HG02642 (cell line): ENCODE measurements around the gene DNM3.
A peak's percentile ranks its signal among the peaks of the same experiment; 100 is the strongest.
"Not testable (repeated sequence)": the region's sequence is repeated elsewhere in the genome, so short reads cannot be mapped to it uniquely, and the experiment has no call there.

Source experiments
- ATAC-seq: cut with Tn5 transposase; IDR thresholded peaks from one replicate; pipeline ENCODE4 v1.9.1; 2021; ENCODE audit warnings: mild to moderate bottlenecking; ENCODE audit not compliant: unreplicated experiment, poor library complexity

DNM3 gene

GRCh38 chr1:172427191-172427590, 585.9 kb downstream of the DNM3 start:
- no peak for ATAC-seq

GRCh38 chr1:172429331-172430127, 588.2 kb downstream of the DNM3 start:
- ATAC-seq, result no peak

- no peak for ATAC-seq
These were observed 588.8 kb downstream of the DNM3 start for GRCh38 chr1:172430128-172430454.

GRCh38 chr1:172431204-172431603, 589.9 kb downstream of the DNM3 start:
- no peak for ATAC-seq

- no peak for ATAC-seq
These were observed 590.5 kb downstream of the DNM3 start for GRCh38 chr1:172431721-172432192.

- ATAC-seq, result not testable (repeated sequence)
These were observed 595.9 kb downstream of the DNM3 start for GRCh38 chr1:172437183-172437582.

- ATAC-seq, result no peak
These were observed 601.1 kb downstream of the DNM3 start for GRCh38 chr1:172442404-172442803.

GRCh38 chr1:172442843-172443565, 601.7 kb downstream of the DNM3 start:
- no peak for ATAC-seq

GRCh38 chr1:172443666-172444453, 602.6 kb downstream of the DNM3 start, which contains the start of gene PIGC:
TSS of gene PIGC (minus strand) at chr1:172444069. CDS start at chr1:172442622, 1,447 bp downstream.
- peak; percentile 100 for ATAC-seq

GRCh38 chr1:172446547-172446946, 605.2 kb downstream of the DNM3 start:
- no peak for ATAC-seq

- ATAC-seq, result no peak
These were observed 606.3 kb downstream of the DNM3 start for GRCh38 chr1:172447641-172448040.

GRCh38 chr1:172448995-172449584, 607.8 kb downstream of the DNM3 start:
- no peak for ATAC-seq

- peak; percentile 85 for ATAC-seq
These were observed 608.6 kb downstream of the DNM3 start for GRCh38 chr1:172449585-172450523.

- ATAC-seq, result no peak
These were observed 609.2 kb downstream of the DNM3 start for GRCh38 chr1:172450524-172450885.

- no peak for ATAC-seq
These were observed 609.7 kb downstream of the DNM3 start for GRCh38 chr1:172451002-172451443.

GRCh38 chr1:172452536-172453152, 611.3 kb downstream of the DNM3 start:
- no peak for ATAC-seq

GRCh38 chr1:172453153-172453545, 611.9 kb downstream of the DNM3 start:
- no peak for ATAC-seq

GRCh38 chr1:172453607-172454006, 612.3 kb downstream of the DNM3 start:
- no peak for ATAC-seq

- ATAC-seq, result no peak
These were observed 614.2 kb downstream of the DNM3 start for GRCh38 chr1:172455451-172455850.
